Panc1 (cell line): ENCODE results near the gene SEL1L3. TPM values are rescaled to one million over a fixed set of nuclear protein-coding genes. Genes with fewer than 3 reads are reported as not detected.

ENCODE experiments used
- ATAC-seq: fragments of 200-7000 bp; cut with Tn5 transposase; 2 replicates; pipeline ENCODE4 v1.9.1; 2020; ENCODE audit warnings: mild to moderate bottlenecking, moderate library complexity
- BruUV-seq: library from RNA; stranded (reverse); fragments of 400-500 nt; replicated peaks from 2 replicates; lab custom pipeline; 2021; lab: Mats Ljungman, UMichigan
- CTCF ChIA-PET: fragments of 300-600 bp; sonication (Branson Sonifier 250); formaldehyde crosslinking; loops from one replicate; lab custom pipeline; 2022; ENCODE audit warnings: antibody characterized with exemption; lab: Charles Lee
- POLR2A ChIA-PET: fragments of 300-600 bp; sonication (Branson Sonifier 250); formaldehyde crosslinking; loops from one replicate; lab custom pipeline; 2022; ENCODE audit warnings: antibody characterized with exemption; lab: Charles Lee
- DNase-seq: peaks from one replicate; pipeline ENCODE4 v3.0.0-alpha.2; 2010; ENCODE audit warnings: low read depth, low spot score
- H3K27ac ChIP-seq: 2 replicates; pipeline ENCODE4 v1.5.1; 2011; ENCODE audit warnings: mild to moderate bottlenecking, low read length, inconsistent platforms
- H3K27me3 ChIP-seq: fragments of 200-500 bp; sonication (Bioruptor generic); 2 replicates; pipeline ENCODE4 v1.6.0; 2014; ENCODE audit warnings: low read length, inconsistent platforms; ENCODE audit not compliant: control insufficient read depth, insufficient read depth
- H3K36me3 ChIP-seq: fragments of 200-500 bp; sonication (Bioruptor generic); 2 replicates; pipeline ENCODE4 v1.5.1; 2014; ENCODE audit warnings: inconsistent platforms, mild to moderate bottlenecking, low read length, moderate library complexity; ENCODE audit not compliant: control insufficient read depth, insufficient read depth
- H3K4me1 ChIP-seq: 2 replicates; pipeline ENCODE4 v1.5.1; 2011; ENCODE audit warnings: inconsistent platforms, mild to moderate bottlenecking, low read length, moderate library complexity; ENCODE audit not compliant: control insufficient read depth, insufficient read depth
- H3K4me3 ChIP-seq, 2 experiments: 2 replicates each; pipeline ENCODE4 v1.5.1; 2011 to 2012; ENCODE audit warnings: low read depth in 2 of 2, low read length in 2 of 2, mild to moderate bottlenecking in 2 of 2, inconsistent platforms in 1 of 2, moderate library complexity in 1 of 2
- H3K9me3 ChIP-seq: fragments of 200-500 bp; sonication (Bioruptor generic); 2 replicates; pipeline ENCODE4 v1.5.1; 2014; ENCODE audit warnings: low read depth, mild to moderate bottlenecking, inconsistent platforms, low read length, moderate library complexity; ENCODE audit not compliant: control insufficient read depth, insufficient read depth
- POLR2AphosphoS5 ChIP-seq: IDR thresholded peaks from 2 replicates; pipeline ENCODE4 v1.6.1; 2012; ENCODE audit warnings: mild to moderate bottlenecking, low read depth, low read length, moderate library complexity
- SIN3A ChIP-seq: IDR thresholded peaks from 2 replicates; pipeline ENCODE4 v1.6.1; 2012; ENCODE audit warnings: low read depth, mild to moderate bottlenecking, low read length, moderate library complexity, borderline replicate concordance; ENCODE audit not compliant: insufficient read depth
- TCF7L2 ChIP-seq: IDR thresholded peaks from 2 replicates; pipeline ENCODE4 v1.6.1; 2011; ENCODE audit warnings: mild to moderate bottlenecking, low read depth, low read length, inconsistent platforms
- in situ Hi-C: cut with HindIII; loops from 2 replicates; pipeline ENCODE4 v1.10.0; 2016; ENCODE audit warnings: low sequenced_read_pairs, low pct_unique_long_range_greater_than_20kb
- intact Hi-C: fragments of 100-400 bp; cut with micrococcal nuclease; formaldehyde crosslinking; loops from one replicate; pipeline ENCODE4 v1.10.0; 2022; ENCODE audit not compliant: unreplicated experiment
- total RNA-seq: library from RNA; stranded (reverse); gene quantifications from one replicate; pipeline ENCODE4 v1.2.1, GENCODE V29; 2021; ENCODE audit not compliant: unreplicated experiment
- TF ChIP-seq, protein P1 (sequence below): fragments of 450-650 bp; IDR thresholded peaks from 2 replicates; pipeline ENCODE4 v1.5.1; 2017; ENCODE audit warnings: mild to moderate bottlenecking
- TF ChIP-seq, protein P2 (sequence below), 2 experiments: IDR thresholded peaks; 2 replicates each; pipeline ENCODE4 v1.6.1; 2011 to 2012; ENCODE audit warnings: low read depth in 2 of 2, control low read depth in 1 of 2, low read length in 1 of 2, mild to moderate bottlenecking in 1 of 2, moderate library complexity in 1 of 2; ENCODE audit not compliant: insufficient read depth in 1 of 2

Gene SEL1L3
- total RNA-seq, 1 experiment from 2014 or later, result 1.1 TPM

DNA sequence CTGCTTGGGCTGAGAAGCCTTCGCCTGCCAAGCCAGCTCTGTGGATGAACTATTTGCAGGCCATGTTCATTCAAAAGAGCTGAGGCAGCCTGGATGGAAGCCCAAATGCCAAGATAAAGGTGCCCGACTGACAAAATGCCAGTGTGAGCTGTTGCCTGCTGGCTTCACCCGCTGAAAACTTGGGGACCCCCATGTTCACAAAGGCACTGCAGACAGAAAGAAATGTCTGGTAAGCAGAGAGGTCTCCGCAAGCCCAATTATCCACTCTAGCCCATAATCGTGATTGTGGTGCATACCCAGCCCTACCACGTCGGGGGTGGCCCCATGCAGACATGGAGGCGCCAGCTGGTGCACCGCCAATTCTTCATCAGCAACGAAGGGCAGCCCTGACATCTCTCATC, 38.2 kb upstream of the SEL1L3 start:
- in situ Hi-C loops, result no loop called here

DNA sequence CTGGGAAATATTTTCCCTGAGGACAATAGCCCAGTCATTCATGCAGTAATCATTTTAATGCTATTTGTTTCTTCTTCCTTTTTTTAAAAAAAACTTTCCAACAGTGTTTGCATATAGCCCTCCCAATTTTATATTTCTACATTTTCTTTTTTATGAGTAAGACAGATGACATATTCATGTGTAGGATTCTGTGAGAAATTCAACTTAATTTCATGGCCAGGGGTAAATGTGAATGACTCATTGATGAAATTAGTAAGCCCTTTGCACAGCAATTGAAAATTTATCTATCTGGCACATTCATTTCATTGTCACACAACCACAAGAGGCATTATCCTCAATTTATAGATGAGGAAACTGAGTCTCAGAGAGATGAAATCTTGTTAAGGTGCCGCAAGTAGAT, 37.5 kb upstream of the SEL1L3 start:
- in situ Hi-C loops (no loop called here), intact Hi-C loops (no loop called here)
- H3K27ac ChIP-seq, result no peak overlapping the region
- H3K4me3 ChIP-seq, result no peak overlapping the region
- ATAC-seq (no peak), DNase-seq (no peak)
- BruUV-seq, result no TSS peak
- no peaks in the 10 kb centered on the region for H3K36me3 ChIP-seq
- CTCF ChIA-PET, result no interaction called here
- TF ChIP-seq TCF7L2 (no peak), POLR2AphosphoS5 (no peak)
- TF ChIP-seq, protein P1, sequence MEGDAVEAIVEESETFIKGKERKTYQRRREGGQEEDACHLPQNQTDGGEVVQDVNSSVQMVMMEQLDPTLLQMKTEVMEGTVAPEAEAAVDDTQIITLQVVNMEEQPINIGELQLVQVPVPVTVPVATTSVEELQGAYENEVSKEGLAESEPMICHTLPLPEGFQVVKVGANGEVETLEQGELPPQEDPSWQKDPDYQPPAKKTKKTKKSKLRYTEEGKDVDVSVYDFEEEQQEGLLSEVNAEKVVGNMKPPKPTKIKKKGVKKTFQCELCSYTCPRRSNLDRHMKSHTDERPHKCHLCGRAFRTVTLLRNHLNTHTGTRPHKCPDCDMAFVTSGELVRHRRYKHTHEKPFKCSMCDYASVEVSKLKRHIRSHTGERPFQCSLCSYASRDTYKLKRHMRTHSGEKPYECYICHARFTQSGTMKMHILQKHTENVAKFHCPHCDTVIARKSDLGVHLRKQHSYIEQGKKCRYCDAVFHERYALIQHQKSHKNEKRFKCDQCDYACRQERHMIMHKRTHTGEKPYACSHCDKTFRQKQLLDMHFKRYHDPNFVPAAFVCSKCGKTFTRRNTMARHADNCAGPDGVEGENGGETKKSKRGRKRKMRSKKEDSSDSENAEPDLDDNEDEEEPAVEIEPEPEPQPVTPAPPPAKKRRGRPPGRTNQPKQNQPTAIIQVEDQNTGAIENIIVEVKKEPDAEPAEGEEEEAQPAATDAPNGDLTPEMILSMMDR, result no peak
- POLR2A ChIA-PET, result no interaction called here
- H3K27me3 ChIP-seq, result no peaks in the 10 kb centered on the region
- no peaks in the 10 kb centered on the region for H3K4me1 ChIP-seq
- H3K9me3 ChIP-seq, result no peaks in the 10 kb centered on the region

More for the DNA sequence above, 38.2 kb upstream of the SEL1L3 start:
- BruUV-seq, result no TSS peak
- intact Hi-C loops, result no loop called here
- no peak overlapping the region for H3K4me3 ChIP-seq
- TF ChIP-seq TCF7L2 (no peak), POLR2AphosphoS5 (no peak), SIN3A (no peak)
- TF ChIP-seq, protein P2, sequence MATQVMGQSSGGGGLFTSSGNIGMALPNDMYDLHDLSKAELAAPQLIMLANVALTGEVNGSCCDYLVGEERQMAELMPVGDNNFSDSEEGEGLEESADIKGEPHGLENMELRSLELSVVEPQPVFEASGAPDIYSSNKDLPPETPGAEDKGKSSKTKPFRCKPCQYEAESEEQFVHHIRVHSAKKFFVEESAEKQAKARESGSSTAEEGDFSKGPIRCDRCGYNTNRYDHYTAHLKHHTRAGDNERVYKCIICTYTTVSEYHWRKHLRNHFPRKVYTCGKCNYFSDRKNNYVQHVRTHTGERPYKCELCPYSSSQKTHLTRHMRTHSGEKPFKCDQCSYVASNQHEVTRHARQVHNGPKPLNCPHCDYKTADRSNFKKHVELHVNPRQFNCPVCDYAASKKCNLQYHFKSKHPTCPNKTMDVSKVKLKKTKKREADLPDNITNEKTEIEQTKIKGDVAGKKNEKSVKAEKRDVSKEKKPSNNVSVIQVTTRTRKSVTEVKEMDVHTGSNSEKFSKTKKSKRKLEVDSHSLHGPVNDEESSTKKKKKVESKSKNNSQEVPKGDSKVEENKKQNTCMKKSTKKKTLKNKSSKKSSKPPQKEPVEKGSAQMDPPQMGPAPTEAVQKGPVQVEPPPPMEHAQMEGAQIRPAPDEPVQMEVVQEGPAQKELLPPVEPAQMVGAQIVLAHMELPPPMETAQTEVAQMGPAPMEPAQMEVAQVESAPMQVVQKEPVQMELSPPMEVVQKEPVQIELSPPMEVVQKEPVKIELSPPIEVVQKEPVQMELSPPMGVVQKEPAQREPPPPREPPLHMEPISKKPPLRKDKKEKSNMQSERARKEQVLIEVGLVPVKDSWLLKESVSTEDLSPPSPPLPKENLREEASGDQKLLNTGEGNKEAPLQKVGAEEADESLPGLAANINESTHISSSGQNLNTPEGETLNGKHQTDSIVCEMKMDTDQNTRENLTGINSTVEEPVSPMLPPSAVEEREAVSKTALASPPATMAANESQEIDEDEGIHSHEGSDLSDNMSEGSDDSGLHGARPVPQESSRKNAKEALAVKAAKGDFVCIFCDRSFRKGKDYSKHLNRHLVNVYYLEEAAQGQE (IDR thresholded peaks at IDR 0.05; ENCODE audit: insufficient read depth in 1 of 2, low read depth in 2 of 2, low read length in 1 of 2), result no peak
- TF ChIP-seq, protein P1, result no peak
- POLR2A ChIA-PET, result no interaction called here
- ATAC-seq, result no peak
- CTCF ChIA-PET, result no interaction called here
- no peaks in the 10 kb centered on the region for H3K27me3 ChIP-seq
- no peak for DNase-seq
- H3K9me3 ChIP-seq, result no peaks in the 10 kb centered on the region
- H3K4me1 ChIP-seq, result no peaks in the 10 kb centered on the region
- H3K36me3 ChIP-seq, result no peaks in the 10 kb centered on the region
- H3K27ac ChIP-seq, result no peak overlapping the region
